A549 (cell line): ENCODE results near the gene HES3. TPM values are rescaled to one million over a fixed set of nuclear protein-coding genes. Genes with fewer than 3 reads are reported as not detected.

Source experiments
- ATAC-seq, 2 experiments: fragments of 200-7000 bp in 1 of 2; fragments of >200 bp in 1 of 2; cut with Nextera tagmentation in 1 of 2; cut with Tn5 transposase in 1 of 2; 3 replicates each; pipeline versions ENCODE4 v1.8.0 to v1.9.1; 2018 to 2020; ENCODE audit warnings: mild to moderate bottlenecking in 1 of 2, moderate library complexity in 1 of 2
- CTCF ChIA-PET: fragments of 300-600 bp; sonication (Branson Sonifier 250); formaldehyde crosslinking; extraction: SDS; loops from one replicate; lab custom pipeline; 2021; ENCODE audit warnings: antibody characterized with exemption, inconsistent platforms; lab: Yijun Ruan, JAX
- POLR2A ChIA-PET: fragments of 350-600 bp; formaldehyde crosslinking; extraction: SDS; loops from one replicate; lab custom pipeline; 2021; ENCODE audit warnings: antibody characterized with exemption, inconsistent platforms; lab: Yijun Ruan, JAX
- DNase-seq, 2 experiments: peaks; one replicate each; pipeline versions ENCODE4 v3.0.0 to v3.0.0-alpha.2; 2011 to 2016; ENCODE audit warnings: low read depth in 1 of 2, low spot score in 1 of 2
- FAIRE-seq: peaks from 2 replicates; lab custom pipeline; 2011; peaks lifted over from hg19 to GRCh38; lab: Jason Lieb, UNC
- H3K27ac ChIP-seq, 2 experiments: fragments of >200 bp; sonication (Bioruptor Twin); formaldehyde crosslinking; 3 replicates each; pipeline ENCODE4 v1.5.1; 2016 to 2017
- H3K4me1 ChIP-seq: fragments of >200 bp; sonication (Bioruptor Twin); formaldehyde crosslinking; 3 replicates; pipeline ENCODE4 v1.6.1; 2016
- H3K4me2 ChIP-seq: fragments of >200 bp; sonication (Bioruptor Twin); formaldehyde crosslinking; 3 replicates; pipeline ENCODE4 v1.6.1; 2016
- H3K4me3 ChIP-seq: fragments of >200 bp; sonication (Bioruptor Twin); formaldehyde crosslinking; 3 replicates; pipeline ENCODE4 v1.5.1; 2016
- H3K9me3 ChIP-seq: fragments of >200 bp; sonication (Bioruptor Twin); formaldehyde crosslinking; 3 replicates; pipeline ENCODE4 v1.6.1; 2016
- BHLHE40 ChIP-seq: IDR thresholded peaks from 2 replicates; pipeline ENCODE4 v1.6.1; 2012; ENCODE audit warnings: low read depth, low read length, inconsistent platforms
- CBX2 ChIP-seq: fragments of 200-600 bp; sonication (generic); IDR thresholded peaks from 2 replicates; pipeline ENCODE4 v1.6.1; 2016; ENCODE audit warnings: low read depth, mild to moderate bottlenecking, borderline replicate concordance
- CTCF ChIP-seq: fragments of >200 bp; sonication (Bioruptor Twin); formaldehyde crosslinking; IDR thresholded peaks from 3 replicates; pipeline ENCODE4 v1.5.1; 2016
- EHF ChIP-seq: fragments of 250-450 bp; sonication (Bioruptor Pico); IDR thresholded peaks from 2 replicates; pipeline ENCODE4 v1.5.0; 2020; ENCODE audit warnings: mild to moderate bottlenecking
- ELK1 ChIP-seq: fragments of 150-350 bp; IDR thresholded peaks from 2 replicates; pipeline ENCODE4 v1.6.1; 2014; ENCODE audit warnings: low read depth, mild to moderate bottlenecking, low read length
- EP300 ChIP-seq, 2 experiments: fragments of >200 bp; sonication (Bioruptor Twin); formaldehyde crosslinking; IDR thresholded peaks; 2 replicates in 1 of 2; 3 replicates in 1 of 2; pipeline ENCODE4 v1.6.1; 2016 to 2017
- ESRRA ChIP-seq: fragments of 150-350 bp; IDR thresholded peaks from 2 replicates; pipeline ENCODE4 v1.6.1; 2014; ENCODE audit warnings: mild to moderate bottlenecking, low read length, borderline replicate concordance
- FOSB ChIP-seq: fragments of 250-450 bp; sonication (Bioruptor Pico); IDR thresholded peaks from 2 replicates; pipeline ENCODE4 v1.5.0; 2020; ENCODE audit warnings: mild to moderate bottlenecking, moderate library complexity
- FOSL2 ChIP-seq, 2 experiments: fragments of 450-650 bp in 1 of 2; fragments of >200 bp in 1 of 2; sonication (Bioruptor Twin) in 1 of 2; formaldehyde crosslinking; IDR thresholded peaks; 2 replicates each; pipeline versions ENCODE4 v1.5.0 to v1.6.1; 2016 to 2020; ENCODE audit warnings: mild to moderate bottlenecking in 1 of 2, moderate library complexity in 1 of 2
- HDAC2 ChIP-seq: fragments of 200-600 bp; sonication (generic); IDR thresholded peaks from 2 replicates; pipeline ENCODE4 v1.6.1; 2016
- HOXB13 ChIP-seq: fragments of 250-450 bp; sonication (Bioruptor Pico); IDR thresholded peaks from 2 replicates; pipeline ENCODE4 v1.5.0; 2020; ENCODE audit warnings: low read depth, mild to moderate bottlenecking, moderate library complexity
- HOXB5 ChIP-seq: fragments of 250-450 bp; sonication (Bioruptor Pico); IDR thresholded peaks from 2 replicates; pipeline ENCODE4 v1.5.0; 2020; ENCODE audit warnings: mild to moderate bottlenecking, moderate library complexity
- JUN ChIP-seq, 2 experiments: fragments of >200 bp; sonication (Bioruptor Twin); formaldehyde crosslinking; IDR thresholded peaks; 2 replicates in 1 of 2; 3 replicates in 1 of 2; pipeline ENCODE4 v1.6.1; 2016 to 2017
- NR3C1 ChIP-seq: fragments of >200 bp; sonication (Bioruptor Twin); formaldehyde crosslinking; IDR thresholded peaks from 3 replicates; pipeline ENCODE4 v1.6.1; 2017
- PHF8 ChIP-seq: fragments of 200-600 bp; sonication (generic); IDR thresholded peaks from 2 replicates; pipeline ENCODE4 v1.6.1; 2016; ENCODE audit warnings: low read depth, mild to moderate bottlenecking, antibody characterized with exemption, moderate library complexity, borderline replicate concordance
- POLR2A ChIP-seq: IDR thresholded peaks from 2 replicates; pipeline ENCODE4 v1.6.1; 2012; ENCODE audit warnings: mild to moderate bottlenecking, low read length
- RAD21 ChIP-seq, 2 experiments: fragments of >200 bp in 1 of 2; sonication (Bioruptor Twin) in 1 of 2; formaldehyde crosslinking in 1 of 2; IDR thresholded peaks in 1 of 2; conservative IDR thresholded peaks in 1 of 2; 2 replicates in 1 of 2; 3 replicates in 1 of 2; pipeline ENCODE4 v1.6.1; 2012 to 2018; ENCODE audit warnings: inconsistent platforms in 1 of 2
- RCOR1 ChIP-seq: fragments of 150-350 bp; IDR thresholded peaks from 2 replicates; pipeline ENCODE4 v1.6.1; 2014; ENCODE audit warnings: antibody characterized with exemption, low read length, low read depth
- RFX5 ChIP-seq: fragments of 450-650 bp; IDR thresholded peaks from 2 replicates; pipeline ENCODE4 v1.7.1; 2014; ENCODE audit warnings: antibody characterized with exemption, mild to moderate bottlenecking, moderate library complexity
- SMC3 ChIP-seq: fragments of >200 bp; sonication (Bioruptor Twin); formaldehyde crosslinking; IDR thresholded peaks from 3 replicates; pipeline ENCODE4 v1.6.1; 2018; ENCODE audit warnings: inconsistent platforms
- TFCP2L1 ChIP-seq: fragments of 250-450 bp; sonication (Bioruptor Pico); IDR thresholded peaks from 2 replicates; pipeline ENCODE4 v1.5.0; 2021; ENCODE audit warnings: mild to moderate bottlenecking
- TP53 ChIP-seq: fragments of 250-450 bp; sonication (Bioruptor Pico); IDR thresholded peaks from 2 replicates; pipeline ENCODE4 v1.5.0; 2021; ENCODE audit warnings: mild to moderate bottlenecking, moderate library complexity
- ZSCAN20 ChIP-seq: fragments of 250-450 bp; sonication (Bioruptor Pico); IDR thresholded peaks from 2 replicates; pipeline ENCODE4 v1.8.0; 2022; ENCODE audit warnings: mild to moderate bottlenecking, moderate library complexity
- WGBS: methylation state at CpG from one replicate; pipeline ENCODE4 v1.1.6; 2017; ENCODE audit errors: missing lambda C conversion rate; 5-methylcytosine and 5-hydroxymethylcytosine counted together
- polyA plus RNA-seq, 4 experiments: library from polyadenylated mRNA; depleted of rRNA in 3 of 4; stranded (reverse); fragments of >200 nt; fragmentation: RNase III in 1 of 4; extraction: RNeasy Plus Mini Kit Qiagen cat#74134 plus additional on column Dnase treatment in 1 of 4; gene quantifications; 2 replicates in 3 of 4; 3 replicates in 1 of 4; pipeline ENCODE4 v1.2.3, GENCODE V29; 2011 to 2017

The HES3 gene
- polyA plus RNA-seq, 2 of the 4 experiments (the other 2 are of a cell fraction) = not detected

- TF ChIP-seq EHF (CRISPR knock-in tag) (no peak), SMC3 (no peak), RFX5 (no peak), RAD21 (conservative IDR thresholded peaks at IDR 0.05 in 1 of 2, IDR thresholded peaks at IDR 0.05 in 1 of 2) (no peak)
Observed at GRCh38 chr1:6252374-6252710, 8.4 kb downstream of the HES3 start (continued).

GRCh38 chr1:6253380-6253779 is 9.4 kb downstream of the HES3 start:
- H3K9me3 ChIP-seq = no peaks in the 10 kb centered on the region
- ChIA-PET CTCF (interaction anchor here (1.3 to 9.9 kb wide), 2 partner anchors 84 to 184 kb away, joined by 4 to 250 read pairs; no protein-coding TSS in a partner anchor), POLR2A (no interaction called here)
- 78% methylated on average over 7 of the region's 9 CpGs for WGBS
- no peak for DNase-seq
- H3K4me3 ChIP-seq = no peak overlapping the region
- H3K4me2 ChIP-seq = no peak overlapping the region
- H3K4me1 ChIP-seq = no peaks in the 10 kb centered on the region
- no peak for ATAC-seq
- TF ChIP-seq CBX2 = no peak
- TF ChIP-seq RCOR1 = no peak
- no peak for TF ChIP-seq NR3C1
- TF ChIP-seq HDAC2 = no peak
- TF ChIP-seq EP300 (IDR thresholded peaks at IDR 0.05) = no peak
- no peak for TF ChIP-seq PHF8
- no peak for FAIRE-seq
- H3K27ac ChIP-seq = no peak overlapping the region

GRCh38 chr1:6254691-6255090 is 10.7 kb downstream of the HES3 start:
- Histone ChIP-seq H3K27ac (no peak overlapping the region), H3K9me3 (no peaks in the 10 kb centered on the region), H3K4me3 (no peak overlapping the region)
- FAIRE-seq = no peak
- DNase-seq = no peak
- no peak for TF ChIP-seq JUN (IDR thresholded peaks at IDR 0.05)
- TF ChIP-seq TFCP2L1 (CRISPR knock-in tag) = no peak
- TF ChIP-seq FOSL2 (IDR thresholded peaks at IDR 0.05) = no peak
- TF ChIP-seq FOSL2 (CRISPR knock-in tag; IDR thresholded peaks at IDR 0.05) = no peak
- TF ChIP-seq SMC3 = no peak
- TF ChIP-seq EHF (CRISPR knock-in tag) = no peak
- TF ChIP-seq CTCF = no peak
- no peak for TF ChIP-seq POLR2A
- no peak for TF ChIP-seq HOXB13 (CRISPR knock-in tag)
- TF ChIP-seq, all 56 proteins: peak for 0
- H3K4me1 ChIP-seq = peaks cover 1% of the 10 kb centered on the region; the same call in 1 of the 3 replicates
- ATAC-seq = no peak
- POLR2A ChIA-PET = no interaction called here
- WGBS = 76% methylated on average over 8 of the region's 16 CpGs
- CTCF ChIA-PET = no interaction called here
- no peak overlapping the region for H3K4me2 ChIP-seq

- ChIA-PET POLR2A (no interaction called here), CTCF (interaction anchor here (1.0 to 8.4 kb wide), 4 partner anchors 9 to 181 kb away, joined by 4 to 64 read pairs (median 6); no protein-coding TSS in a partner anchor)
- 87% methylated on average over 13 of the region's 13 CpGs for WGBS
- ATAC-seq = no peak
- DNase-seq = no peak
- no peak overlapping the region for H3K27ac ChIP-seq
- TF ChIP-seq HOXB5 (CRISPR knock-in tag) (no peak), FOSL2 (IDR thresholded peaks at IDR 0.05) (no peak), FOSL2 (CRISPR knock-in tag; IDR thresholded peaks at IDR 0.05) (no peak), CTCF (no peak), BHLHE40 (no peak), ELK1 (no peak), FOSB (CRISPR knock-in tag) (no peak), NR3C1 (no peak), ZSCAN20 (CRISPR knock-in tag) (no peak), POLR2A (no peak), TP53 (CRISPR knock-in tag) (no peak), ESRRA (no peak)
- H3K4me3 ChIP-seq = no peak overlapping the region
- no peak for FAIRE-seq
- no peak overlapping the region for H3K4me2 ChIP-seq
- H3K4me1 ChIP-seq = peaks cover 3% of the 10 kb centered on the region; the same call in 1 of the 3 replicates
- H3K9me3 ChIP-seq = no peaks in the 10 kb centered on the region
Observed at GRCh38 chr1:6256645-6257044, 12.7 kb downstream of the HES3 start.
